GM21390 (cell line): ENCODE results near the gene PPP4R3A.
"Not testable (repeated sequence)": the region's sequence is repeated elsewhere in the genome, so short reads cannot be mapped to it uniquely, and the experiment has no call there.

Source experiments
- ATAC-seq: cut with Tn5 transposase; IDR thresholded peaks from one replicate; pipeline ENCODE4 v1.9.1; 2021; ENCODE audit not compliant: unreplicated experiment

PPP4R3A gene

GRCh38 chr14:91510171-91511042, at the start of gene PPP4R3A:
PPP4R3A (minus strand) TSS chr14:91510310; CDS start chr14:91509647, 663 bp downstream.
- ATAC-seq: peak; percentile 77

- no peak for ATAC-seq
These were observed 45.4 kb upstream of the PPP4R3A start for GRCh38 chr14:91555531-91555930.

GRCh38 chr14:91554535-91555332, 44.6 kb upstream of the PPP4R3A start:
- ATAC-seq: no peak

GRCh38 chr14:91548108-91548507, 38.0 kb upstream of the PPP4R3A start:
- no peak for ATAC-seq

GRCh38 chr14:91545946-91546716, 36.0 kb upstream of the PPP4R3A start:
- ATAC-seq: no peak

- no peak for ATAC-seq
These were observed 35.1 kb upstream of the PPP4R3A start for GRCh38 chr14:91545204-91545603.

GRCh38 chr14:91536327-91536726, 26.2 kb upstream of the PPP4R3A start:
- ATAC-seq: no peak

GRCh38 chr14:91534059-91534458, 23.9 kb upstream of the PPP4R3A start:
- not testable (repeated sequence) for ATAC-seq

GRCh38 chr14:91533623-91534022, 23.5 kb upstream of the PPP4R3A start:
- no peak for ATAC-seq

GRCh38 chr14:91523972-91524371, 13.9 kb upstream of the PPP4R3A start:
- no peak for ATAC-seq

- no peak for ATAC-seq
These were observed 11.0 kb upstream of the PPP4R3A start for GRCh38 chr14:91521061-91521640.

GRCh38 chr14:91520138-91520537, 10.0 kb upstream of the PPP4R3A start:
- ATAC-seq: no peak

- no peak for ATAC-seq
These were observed 9.3 kb upstream of the PPP4R3A start for GRCh38 chr14:91519239-91520036.

- no peak for ATAC-seq
These were observed 6.7 kb upstream of the PPP4R3A start for GRCh38 chr14:91516663-91517388.

GRCh38 chr14:91515979-91516378, 5.9 kb upstream of the PPP4R3A start:
- no peak for ATAC-seq

GRCh38 chr14:91511043-91511383, 903 bp upstream of the PPP4R3A start:
- no peak for ATAC-seq

GRCh38 chr14:91509878-91510170, 286 bp downstream of the PPP4R3A start:
- ATAC-seq: peak; percentile 31

GRCh38 chr14:91509083-91509877, 830 bp downstream of the PPP4R3A start:
- ATAC-seq: peak; percentile 16

- no peak for ATAC-seq
These were observed 2.0 kb downstream of the PPP4R3A start for GRCh38 chr14:91508105-91508504.
